ENCODE results near the gene HAL.

GRCh38 chr12:95996034-95996658, at the start of gene HAL:
- TF ChIP-seq POLR2AphosphoS5 (IDR thresholded peaks at IDR 0.05; ENCODE audit: low read depth, low read length) (no peak), REST (IDR thresholded peaks at IDR 0.05; ENCODE audit: insufficient read depth in 1 of 2, low read depth in 2 of 2, low read length in 2 of 2) (no peak), TAF1 (IDR thresholded peaks at IDR 0.05; ENCODE audit: borderline replicate concordance, insufficient read depth, low read length) (no peak), SIN3A (IDR thresholded peaks at IDR 0.05; ENCODE audit: borderline replicate concordance, insufficient read depth, low read length) (no peak), FOXP2 (optimal IDR thresholded peaks at IDR 0.05; ENCODE audit: borderline replicate concordance, extremely low read depth, extremely low read length, insufficient read depth) (peak; percentile 16)
